HCT116 (cell line): Measurements from ENCODE around the gene CHEK2. TPM values are rescaled to one million over a fixed set of nuclear protein-coding genes. Genes with fewer than 3 reads are reported as not detected.

ENCODE experiments used
- ATAC-seq: fragments of 200-7000 bp; cut with Tn5 transposase; 2 replicates; pipeline ENCODE4 v1.9.1; 2020; ENCODE audit warnings: mild to moderate bottlenecking, moderate library complexity
- BruUV-seq: library from RNA; stranded (reverse); fragments of 400-500 nt; replicated peaks from 2 replicates; lab custom pipeline; 2021; lab: Mats Ljungman, UMichigan
- CTCF ChIA-PET: fragments of 300-600 bp; sonication (Branson Sonifier 250); formaldehyde crosslinking; loops from one replicate; lab custom pipeline; 2021; ENCODE audit warnings: antibody characterized with exemption; lab: Charles Lee
- POLR2A ChIA-PET: fragments of 300-600, 350-600 bp; sonication (Branson Sonifier 250); formaldehyde crosslinking; loops from one replicate; lab custom pipeline; 2021; ENCODE audit warnings: antibody characterized with exemption; lab: Charles Lee
- RAD21 ChIA-PET, 2 experiments: fragments of 300-600 bp; sonication (Branson Sonifier 250); formaldehyde crosslinking; loops; one replicate each; lab custom pipeline; 2023; ENCODE audit warnings: low total read pairs in 2 of 2; ENCODE audit not compliant: uncharacterized antibody in 2 of 2, unreplicated experiment in 2 of 2, low non-redundant PET in 1 of 2; lab: Charles Lee
- DNase-seq: peaks from one replicate; pipeline ENCODE4 v3.0.0-alpha.2; 2010; ENCODE audit warnings: low read depth, low spot score
- H2AFZ ChIP-seq: fragments of 200-600 bp; shearing (Covaris generic), sonication (generic); 2 replicates; pipeline ENCODE4 v1.6.1; 2017; ENCODE audit warnings: low read depth, mixed run types, mixed read lengths, antibody characterized with exemption, low read length; ENCODE audit not compliant: poor library complexity, severe bottlenecking
- H3K27ac ChIP-seq: 2 replicates; pipeline ENCODE4 v1.5.1; 2012; ENCODE audit warnings: low read depth, low read length
- H3K27me3 ChIP-seq: fragments of 200-600 bp; sonication (generic); 2 replicates; pipeline ENCODE4 v1.6.1; 2016; ENCODE audit warnings: mixed run types, low read length, mixed read lengths; ENCODE audit not compliant: insufficient read depth
- H3K36me3 ChIP-seq, 2 experiments: fragments of 200-500 bp in 1 of 2; fragments of 200-600 bp in 1 of 2; sonication (Bioruptor generic) in 1 of 2; sonication (generic) in 1 of 2; 2 replicates each; pipeline versions ENCODE4 v1.5.1 to v1.6.1; 2014 to 2016; ENCODE audit warnings: low read length in 2 of 2, inconsistent platforms in 1 of 2, mixed read lengths in 1 of 2, mixed run types in 1 of 2; ENCODE audit not compliant: insufficient read depth in 2 of 2, control insufficient read depth in 1 of 2
- H3K4me1 ChIP-seq, 2 experiments: fragments of 200-600 bp in 1 of 2; sonication (generic) in 1 of 2; 2 replicates each; pipeline versions ENCODE4 v1.5.1 to v1.6.1; 2012 to 2017; ENCODE audit warnings: low read length in 2 of 2, inconsistent platforms in 1 of 2, mild to moderate bottlenecking in 1 of 2, mixed read lengths in 1 of 2, mixed run types in 1 of 2, moderate library complexity in 1 of 2; ENCODE audit not compliant: insufficient read depth in 2 of 2, control insufficient read depth in 1 of 2
- H3K4me2 ChIP-seq: fragments of 200-600 bp; sonication (generic); 2 replicates; pipeline ENCODE4 v1.6.1; 2017; ENCODE audit warnings: mixed run types, low read length, mixed read lengths
- H3K4me3 ChIP-seq, 2 experiments: fragments of 200-600 bp in 1 of 2; sonication (generic) in 1 of 2; replicated peaks in 1 of 2; 2 replicates each; pipeline ENCODE4 v1.5.1; 2011 to 2016; ENCODE audit warnings: low read length in 2 of 2, control low read depth in 1 of 2, low read depth in 1 of 2, mild to moderate bottlenecking in 1 of 2, mixed read lengths in 1 of 2, mixed run types in 1 of 2
- H3K79me2 ChIP-seq: fragments of 200-600 bp; sonication (generic); 2 replicates; pipeline ENCODE4 v1.6.1; 2017; ENCODE audit warnings: mild to moderate bottlenecking, mixed run types, low read length, moderate library complexity, mixed read lengths; ENCODE audit not compliant: insufficient read depth
- H3K9ac ChIP-seq: fragments of 200-600 bp; sonication (generic); 2 replicates; pipeline ENCODE4 v1.6.1; 2016; ENCODE audit warnings: low read length, mixed read lengths
- H3K9me2 ChIP-seq: fragments of 200-600 bp; sonication (generic), shearing (Covaris generic); 2 replicates; pipeline ENCODE4 v1.6.1; 2017; ENCODE audit warnings: mixed run types, mild to moderate bottlenecking, moderate library complexity; ENCODE audit not compliant: insufficient read depth
- H3K9me3 ChIP-seq, 2 experiments: fragments of 200-500 bp in 1 of 2; fragments of 200-600 bp in 1 of 2; sonication (Bioruptor generic) in 1 of 2; sonication (generic) in 1 of 2; 2 replicates each; pipeline ENCODE4 v1.6.1; 2014 to 2017; ENCODE audit warnings: low read length in 2 of 2, mixed read lengths in 2 of 2, inconsistent platforms in 1 of 2, low read depth in 1 of 2, mild to moderate bottlenecking in 1 of 2, mixed run types in 1 of 2, moderate library complexity in 1 of 2; ENCODE audit not compliant: control insufficient read depth in 1 of 2, insufficient read depth in 1 of 2
- H4K20me1 ChIP-seq: fragments of 200-600 bp; sonication (generic), shearing (Covaris generic); 2 replicates; pipeline ENCODE4 v1.6.1; 2017; ENCODE audit warnings: mixed run types, mild to moderate bottlenecking, moderate library complexity; ENCODE audit not compliant: insufficient read depth
- CBX3 ChIP-seq: IDR thresholded peaks from 2 replicates; pipeline ENCODE4 v1.6.1; 2012; ENCODE audit warnings: low read depth
- EGR1 ChIP-seq: IDR thresholded peaks from 2 replicates; pipeline ENCODE4 v1.6.1; 2012; ENCODE audit warnings: low read depth
- MAX ChIP-seq: IDR thresholded peaks from 2 replicates; pipeline ENCODE4 v1.6.1; 2012
- REST ChIP-seq: IDR thresholded peaks from 2 replicates; pipeline ENCODE4 v1.6.1; 2012; ENCODE audit warnings: low read depth
- SP1 ChIP-seq: IDR thresholded peaks from 2 replicates; pipeline ENCODE4 v1.6.1; 2012; ENCODE audit warnings: low read depth
- SRF ChIP-seq: IDR thresholded peaks from 2 replicates; pipeline ENCODE4 v1.6.1; 2012; ENCODE audit warnings: low read depth
- YY1 ChIP-seq: IDR thresholded peaks from 2 replicates; pipeline ENCODE4 v1.6.1; 2011; ENCODE audit warnings: low read length, low read depth, moderate library complexity, mild to moderate bottlenecking; ENCODE audit not compliant: insufficient replicate concordance; ENCODE audit errors: extremely low read depth
- ZFX ChIP-seq: fragments of 450-650 bp; IDR thresholded peaks from 2 replicates; pipeline ENCODE4 v1.6.1; 2017
- ZNF274 ChIP-seq: fragments of 200-500 bp; sonication (Bioruptor generic); IDR thresholded peaks from 2 replicates; pipeline ENCODE4 v1.6.1; 2014; ENCODE audit warnings: mild to moderate bottlenecking, low read depth, low read length, inconsistent platforms
- intact Hi-C: fragments of 100-400 bp; cut with micrococcal nuclease; formaldehyde crosslinking; loops from 2 replicates; pipeline ENCODE4 v1.10.0; 2022
- total RNA-seq: library from RNA; stranded (reverse); gene quantifications from one replicate; pipeline ENCODE4 v1.2.1, GENCODE V29; 2021; ENCODE audit not compliant: unreplicated experiment

CHEK2 gene
- total RNA-seq, 1 experiment from 2014 or later: 47.1 TPM

- TF ChIP-seq EGR1 (no peak), SP1 (no peak), ZNF274 (no peak)
These were observed 13.6 kb downstream of the CHEK2 start (continued) for GRCh38 chr22:28728002-28728401.

DNA sequence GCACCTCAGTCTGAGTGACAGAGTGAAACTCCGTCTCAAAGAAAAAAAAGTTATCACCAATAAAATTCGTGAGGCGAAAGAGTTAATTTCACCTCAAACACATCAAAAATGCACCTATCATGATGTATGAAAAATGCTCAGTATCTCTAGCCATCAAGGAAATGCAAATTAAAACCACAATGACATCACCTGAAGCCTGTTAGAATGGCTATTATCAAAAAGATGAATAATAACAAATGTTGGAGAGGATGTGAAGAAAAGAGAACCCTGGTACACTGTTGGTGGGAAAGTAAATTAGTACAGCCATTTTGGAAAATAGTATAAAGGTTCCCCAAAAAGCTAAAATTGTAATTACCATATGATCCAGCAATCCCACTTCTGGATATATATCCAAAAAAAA lies 23.6 kb downstream of the CHEK2 start:
- Histone ChIP-seq H2AFZ (no peak overlapping the region), H3K4me3 (no peak overlapping the region), H3K4me2 (no peak overlapping the region), H3K27ac (no peak overlapping the region), H3K9ac (no peak overlapping the region), H3K9me3 (no peaks in the 10 kb centered on the region), H4K20me1 (no peaks in the 10 kb centered on the region), H3K9me2 (no peaks in the 10 kb centered on the region), H3K4me1 (no peaks in the 10 kb centered on the region), H3K36me3 (peaks cover 15 to 18% of the 10 kb centered on the region in 2 experiments; a peak in 3 of 4 replicates)
- DNase-seq (no peak), ATAC-seq (no peak)
- intact Hi-C loops: no loop called here
- BruUV-seq: no TSS peak
- RAD21 ChIA-PET: interaction anchor here in 1 of 2 experiments (0.5 kb wide), 1 partner anchor 16 kb away, joined by 3 read pairs; no protein-coding TSS in a partner anchor
- TF ChIP-seq REST (no peak), EGR1 (no peak), SP1 (no peak), CBX3 (no peak), MAX (no peak), YY1 (no peak), SRF (no peak), ZFX (no peak)
- TF ChIP-seq, all 23 proteins: peak for 0
- POLR2A ChIA-PET: no interaction called here
- CTCF ChIA-PET: no interaction called here
- Histone ChIP-seq H3K27me3 (no peaks in the 10 kb centered on the region), H3K79me2 (no peaks in the 10 kb centered on the region)
